H9 (cell line): ENCODE results near the gene ZC3H8. TPM values are rescaled to one million over a fixed set of nuclear protein-coding genes. Genes with fewer than 3 reads are reported as not detected.

Experiments
- DNase-seq: peaks from one replicate; pipeline ENCODE4 v3.0.0-alpha.2; 2017
- H2AFZ ChIP-seq: one replicate; pipeline ENCODE4 v1.6.1; 2013; ENCODE audit warnings: mild to moderate bottlenecking, low read length, control low read depth, moderate library complexity
- H2AK5ac ChIP-seq: 2 replicates; pipeline ENCODE4 v1.6.1; 2013; ENCODE audit warnings: low read length, control low read depth, mixed read lengths; ENCODE audit not compliant: insufficient read length
- H2BK120ac ChIP-seq: one replicate; pipeline ENCODE4 v1.6.1; 2013; ENCODE audit warnings: low read depth, mild to moderate bottlenecking, low read length, control low read depth, inconsistent platforms; ENCODE audit not compliant: poor library complexity, severe bottlenecking
- H2BK12ac ChIP-seq: 2 replicates; pipeline ENCODE4 v1.6.1; 2013; ENCODE audit warnings: low read length, control low read depth, mixed read lengths, low read depth; ENCODE audit not compliant: insufficient read length
- H2BK15ac ChIP-seq: 2 replicates; pipeline ENCODE4 v1.6.1; 2013; ENCODE audit warnings: low read depth, low read length, control low read depth
- H2BK20ac ChIP-seq: one replicate; pipeline ENCODE4 v1.6.1; 2013; ENCODE audit warnings: low read depth, mild to moderate bottlenecking, low read length, control low read depth, inconsistent platforms; ENCODE audit not compliant: poor library complexity, severe bottlenecking
- H2BK5ac ChIP-seq: 2 replicates; pipeline ENCODE4 v1.6.1; 2013; ENCODE audit warnings: low read length, control low read depth, mixed read lengths; ENCODE audit not compliant: insufficient read length
- H3K14ac ChIP-seq: 2 replicates; pipeline ENCODE4 v1.6.1; 2013; ENCODE audit warnings: low read length, control low read depth; ENCODE audit not compliant: insufficient read depth
- H3K18ac ChIP-seq: 2 replicates; pipeline ENCODE4 v1.6.1; 2013; ENCODE audit warnings: low read depth, mild to moderate bottlenecking, mixed read lengths, low read length, control low read depth; ENCODE audit not compliant: insufficient read length
- H3K23ac ChIP-seq: 2 replicates; pipeline ENCODE4 v1.6.1; 2013; ENCODE audit warnings: low read length, control low read depth, mixed read lengths, low read depth; ENCODE audit not compliant: insufficient read length
- H3K23me2 ChIP-seq: 2 replicates; pipeline ENCODE4 v1.6.1; 2013; ENCODE audit warnings: low read depth, mild to moderate bottlenecking, mixed read lengths, low read length, control low read depth; ENCODE audit not compliant: insufficient read length, poor library complexity, severe bottlenecking
- H3K27ac ChIP-seq: 2 replicates; pipeline ENCODE4 v1.5.1; 2013; ENCODE audit warnings: low read length, control low read depth, mixed read lengths, low read depth; ENCODE audit not compliant: insufficient read length
- H3K27me3 ChIP-seq: 2 replicates; pipeline ENCODE4 v1.6.1; 2013; ENCODE audit warnings: low read length, control low read depth, inconsistent platforms; ENCODE audit not compliant: insufficient read depth
- H3K4ac ChIP-seq: 2 replicates; pipeline ENCODE4 v1.6.1; 2013; ENCODE audit warnings: low read depth, mild to moderate bottlenecking, control low read depth, inconsistent platforms, low read length, moderate library complexity
- H3K4me1 ChIP-seq: 2 replicates; pipeline ENCODE4 v1.6.1; 2013; ENCODE audit warnings: low read length, control low read depth, inconsistent platforms; ENCODE audit not compliant: insufficient read depth
- H3K4me2 ChIP-seq: 2 replicates; pipeline ENCODE4 v1.6.1; 2013; ENCODE audit warnings: low read length, control low read depth, mixed read lengths; ENCODE audit not compliant: insufficient read length, insufficient read depth
- H3K56ac ChIP-seq: 2 replicates; pipeline ENCODE4 v1.6.1; 2013; ENCODE audit warnings: low read depth, mild to moderate bottlenecking, mixed read lengths, low read length, control low read depth; ENCODE audit not compliant: insufficient read length
- H3K79me1 ChIP-seq: 2 replicates; pipeline ENCODE4 v1.6.1; 2013; ENCODE audit warnings: low read depth, mild to moderate bottlenecking, moderate library complexity, low read length, control low read depth, inconsistent platforms; ENCODE audit not compliant: insufficient read depth, poor library complexity, severe bottlenecking
- H3K79me2 ChIP-seq: 2 replicates; pipeline ENCODE4 v1.6.1; 2013; ENCODE audit warnings: low read length, control low read depth, inconsistent platforms; ENCODE audit not compliant: insufficient read depth
- H3K9ac ChIP-seq: 2 replicates; pipeline ENCODE4 v1.6.1; 2013; ENCODE audit warnings: low read length, control low read depth, mixed read lengths; ENCODE audit not compliant: insufficient read length; ENCODE audit errors: extremely low read depth
- H3K9me3 ChIP-seq: one replicate; pipeline ENCODE4 v1.6.1; 2013; ENCODE audit warnings: low read depth, low read length, inconsistent platforms; ENCODE audit not compliant: control insufficient read depth
- H3T11ph ChIP-seq: one replicate; pipeline ENCODE4 v1.6.1; 2013; ENCODE audit warnings: mild to moderate bottlenecking, low read length, control low read depth, inconsistent platforms
- H4K20me1 ChIP-seq: one replicate; pipeline ENCODE4 v1.6.1; 2013; ENCODE audit not compliant: control insufficient read depth, insufficient read length, insufficient read depth
- H4K5ac ChIP-seq: 2 replicates; pipeline ENCODE4 v1.6.1; 2013; ENCODE audit warnings: low read depth, mild to moderate bottlenecking, mixed read lengths, low read length, control low read depth; ENCODE audit not compliant: insufficient read length
- H4K8ac ChIP-seq: replicated peaks from 2 replicates; pipeline ENCODE4 v1.6.1; 2013; ENCODE audit warnings: low read length, control low read depth, mixed read lengths, low read depth; ENCODE audit not compliant: insufficient read length
- H4K91ac ChIP-seq: 2 replicates; pipeline ENCODE4 v1.6.1; 2013; ENCODE audit warnings: low read depth, mild to moderate bottlenecking, moderate library complexity, mixed read lengths, low read length, control low read depth; ENCODE audit not compliant: insufficient read length
- H3K27ac Mint-ChIP-seq, 3 experiments: 2 replicates in 2 of 3; 3 replicates in 1 of 3; pipeline ENCODE4 v1.8.0; 2020 to 2021; ENCODE audit warnings: mixed read lengths in 3 of 3, mild to moderate bottlenecking in 1 of 3, moderate library complexity in 1 of 3
- H3K27me3 Mint-ChIP-seq: 2 replicates; pipeline ENCODE4 v1.8.0; 2021; ENCODE audit warnings: low read depth, mild to moderate bottlenecking, moderate library complexity, mixed read lengths
- H3K36me3 Mint-ChIP-seq, 3 experiments: 2 replicates in 2 of 3; 3 replicates in 1 of 3; pipeline ENCODE4 v1.8.0; 2020 to 2021; ENCODE audit warnings: low read depth in 3 of 3, mixed read lengths in 3 of 3; ENCODE audit not compliant: insufficient read depth in 1 of 3
- H3K4me1 Mint-ChIP-seq, 2 experiments: 2 replicates each; pipeline ENCODE4 v1.8.0; 2020; ENCODE audit warnings: mixed read lengths in 2 of 2
- H3K4me3 Mint-ChIP-seq, 2 experiments: 2 replicates in 1 of 2; 3 replicates in 1 of 2; pipeline ENCODE4 v1.8.0; 2020 to 2021; ENCODE audit warnings: mild to moderate bottlenecking in 2 of 2, mixed read lengths in 2 of 2, moderate library complexity in 1 of 2
- H3K9me3 Mint-ChIP-seq, 2 experiments: 2 replicates in 1 of 2; 3 replicates in 1 of 2; pipeline ENCODE4 v1.8.0; 2020; ENCODE audit warnings: mild to moderate bottlenecking in 2 of 2, mixed read lengths in 2 of 2, moderate library complexity in 1 of 2
- CTCF ChIP-seq: fragments of 200-600 bp; sonication (generic); conservative IDR thresholded peaks from 3 replicates; pipeline ENCODE4 v1.8.0; 2021; ENCODE audit warnings: antibody characterized with exemption, mild to moderate bottlenecking
- WGBS: extraction: QIAGEN DNeasy Blood & Tissue Kit; methylation state at CpG from one replicate; pipeline ENCODE4 v1.1.7; 2013; ENCODE audit warnings: missing lambda C conversion rate, low lambda C conversion rate, mixed read lengths; ENCODE audit not compliant: insufficient read length; ENCODE audit errors: extremely low coverage; 5-methylcytosine and 5-hydroxymethylcytosine counted together
- total RNA-seq: library from RNA; stranded (reverse); gene quantifications from 2 replicates; pipeline ENCODE4 v1.2.1, GENCODE V29; 2021

The ZC3H8 gene
- total RNA-seq, 1 experiment from 2014 or later = 6.9 TPM

GRCh38 chr2:112204411-112204810, 50.4 kb downstream of the ZC3H8 start:
- no peak overlapping the region for H2BK15ac ChIP-seq
- no peaks in the 10 kb centered on the region for H3K79me2 ChIP-seq
- H3K27me3 ChIP-seq = no peaks in the 10 kb centered on the region
- H2BK5ac ChIP-seq = no peak overlapping the region
- H2BK120ac ChIP-seq = no peak overlapping the region
- H4K5ac ChIP-seq = no peak overlapping the region
- WGBS = no CpG with 5 or more reads among the region's 2 CpGs
- Mint-ChIP-seq H3K27me3 (peaks cover 2% of the 10 kb centered on the region; the same call in 1 of the 2 replicates), H3K36me3 (peaks cover 0 to 15% (median 8%) of the 10 kb centered on the region in 3 experiments; a peak in 6 of 7 replicates), H3K27ac (no peak overlapping the region), H3K4me1 (no peaks in the 10 kb centered on the region), H3K4me3 (no peak overlapping the region), H3K9me3 (peaks cover 22 to 25% of the 10 kb centered on the region in 2 experiments)
- no peak overlapping the region for H3K14ac ChIP-seq
- no peak overlapping the region for H2BK12ac ChIP-seq
- H3K9ac ChIP-seq = no peak overlapping the region
- H2AK5ac ChIP-seq = no peak overlapping the region
- no peaks in the 10 kb centered on the region for H3K4me1 ChIP-seq
- no peak overlapping the region for H2BK20ac ChIP-seq
- DNase-seq = no peak
- no peak overlapping the region for H3K18ac ChIP-seq
- no peaks in the 10 kb centered on the region for H3K79me1 ChIP-seq
- no peak overlapping the region for H3K4me2 ChIP-seq
- no peaks in the 10 kb centered on the region for H3K9me3 ChIP-seq
- no peak overlapping the region for H4K91ac ChIP-seq
- no peaks in the 10 kb centered on the region for H3K23me2 ChIP-seq
- no peaks in the 10 kb centered on the region for H4K20me1 ChIP-seq
- H3K27ac ChIP-seq = no peak overlapping the region
- no peak overlapping the region for H2AFZ ChIP-seq
- no peak overlapping the region for H3K23ac ChIP-seq
- H3T11ph ChIP-seq = no peak overlapping the region
- no peak overlapping the region for H3K56ac ChIP-seq
- TF ChIP-seq CTCF = no peak
- no peak overlapping the region for H3K4ac ChIP-seq
- H4K8ac ChIP-seq = no peak overlapping the region
